Stomach smooth muscle (tissue), 2 donors: ENCODE data around the gene HTR2B.
"Not testable (repeated sequence)": the region's sequence is repeated elsewhere in the genome, so short reads cannot be mapped to it uniquely, and the experiment has no call there.

Experiments used
- H3K27ac ChIP-seq: one replicate; pipeline ENCODE4 v1.7.0; 2013; ENCODE audit warnings: mild to moderate bottlenecking, low read length, inconsistent platforms
- H3K27me3 ChIP-seq, 2 donors: one replicate each; pipeline ENCODE4 v1.7.0; 2013; ENCODE audit warnings: low read length in 2 of 2; ENCODE audit not compliant: insufficient read depth in 2 of 2, control insufficient read depth in 1 of 2
- H3K36me3 ChIP-seq, 2 donors: one replicate each; pipeline ENCODE4 v1.7.0; 2013; ENCODE audit warnings: low read length in 2 of 2; ENCODE audit not compliant: control insufficient read depth in 2 of 2, insufficient read depth in 2 of 2
- H3K4me1 ChIP-seq: one replicate; pipeline ENCODE4 v1.7.0; 2013; ENCODE audit warnings: low read length; ENCODE audit not compliant: control insufficient read depth, insufficient read depth
- H3K4me3 ChIP-seq, 2 donors: one replicate each; pipeline ENCODE4 v1.7.0; 2013; ENCODE audit warnings: low read length in 2 of 2
- H3K9ac ChIP-seq, 2 donors: one replicate each; pipeline ENCODE4 v1.7.0; 2013; ENCODE audit warnings: low read length in 2 of 2, mild to moderate bottlenecking in 1 of 2
- H3K9me3 ChIP-seq, 2 donors: one replicate each; pipeline ENCODE4 v1.7.0; 2013; ENCODE audit warnings: low read length in 2 of 2; ENCODE audit not compliant: control insufficient read depth in 2 of 2
- donor health status: healthy.
- donor health status: Pancreatic carcinoma.

HTR2B gene

GRCh38 chr2:231094736-231095346 lies 30.0 kb downstream of the HTR2B start:
- Histone ChIP-seq H3K9ac (no peak overlapping the region), H3K27me3 (no peaks in the 10 kb centered on the region), H3K9me3 (peaks cover 2 to 3% of the 10 kb centered on the region in 2 donors), H3K4me3 (no peak overlapping the region), H3K27ac (no peak overlapping the region), H3K36me3 (peaks cover 3 to 16% of the 10 kb centered on the region in 2 donors), H3K4me1 (no peaks in the 10 kb centered on the region)

DNA sequence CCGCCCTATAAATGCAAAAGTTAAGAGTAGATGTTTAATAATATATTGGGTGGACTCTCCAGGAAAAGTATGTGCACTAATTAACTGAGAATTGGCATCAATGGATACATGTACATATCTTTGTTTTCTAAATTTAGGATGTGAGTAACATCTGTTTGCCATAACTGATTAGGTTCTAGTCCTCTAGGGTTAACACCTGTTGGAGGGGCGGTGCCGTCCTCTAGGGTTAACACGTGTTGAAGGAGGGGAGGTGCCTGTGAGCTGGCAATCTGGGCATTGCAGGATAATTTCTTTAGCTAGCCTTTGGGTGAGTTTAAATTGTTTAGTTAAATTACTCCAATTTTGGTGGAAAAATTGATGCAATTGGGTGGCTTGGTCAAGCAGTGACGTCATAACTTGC lies 30.9 kb downstream of the HTR2B start:
- H3K27me3 ChIP-seq: no peaks in the 10 kb centered on the region
- peaks cover 3 to 16% of the 10 kb centered on the region in 2 donors for H3K36me3 ChIP-seq
- no peaks in the 10 kb centered on the region for H3K9me3 ChIP-seq
- H3K9ac ChIP-seq: no peak overlapping the region
- no peak overlapping the region for H3K27ac ChIP-seq
- H3K4me3 ChIP-seq: no peak overlapping the region
- no peaks in the 10 kb centered on the region for H3K4me1 ChIP-seq

- Histone ChIP-seq H3K27ac (no peak overlapping the region), H3K4me3 (no peak overlapping the region), H3K36me3 (peaks cover 23 to 35% of the 10 kb centered on the region in 2 donors)
Measured at GRCh38 chr2:231088754-231089153, 36.1 kb downstream of the HTR2B start.

GRCh38 chr2:231084565-231084964 lies 40.3 kb downstream of the HTR2B start:
- Histone ChIP-seq H3K4me3 (no peak overlapping the region), H3K9me3 (no peaks in the 10 kb centered on the region), H3K9ac (no peak overlapping the region), H3K27me3 (no peaks in the 10 kb centered on the region), H3K36me3 (peaks cover 44 to 53% of the 10 kb centered on the region in 2 donors), H3K4me1 (no peaks in the 10 kb centered on the region), H3K27ac (no peak overlapping the region)

More at GRCh38 chr2:231088754-231089153, 36.1 kb downstream of the HTR2B start:
- H3K9ac ChIP-seq: no peak overlapping the region
- no peaks in the 10 kb centered on the region for H3K4me1 ChIP-seq
- no peaks in the 10 kb centered on the region for H3K27me3 ChIP-seq
- no peaks in the 10 kb centered on the region for H3K9me3 ChIP-seq

- Histone ChIP-seq H3K36me3 (peaks cover 30 to 43% of the 10 kb centered on the region in 2 donors), H3K4me3 (no peak overlapping the region), H3K9me3 (no peaks in the 10 kb centered on the region), H3K4me1 (no peaks in the 10 kb centered on the region), H3K27me3 (no peaks in the 10 kb centered on the region), H3K9ac (no peak overlapping the region), H3K27ac (no peak overlapping the region)
Measured at GRCh38 chr2:231069379-231070054, 55.3 kb downstream of the HTR2B start.

DNA sequence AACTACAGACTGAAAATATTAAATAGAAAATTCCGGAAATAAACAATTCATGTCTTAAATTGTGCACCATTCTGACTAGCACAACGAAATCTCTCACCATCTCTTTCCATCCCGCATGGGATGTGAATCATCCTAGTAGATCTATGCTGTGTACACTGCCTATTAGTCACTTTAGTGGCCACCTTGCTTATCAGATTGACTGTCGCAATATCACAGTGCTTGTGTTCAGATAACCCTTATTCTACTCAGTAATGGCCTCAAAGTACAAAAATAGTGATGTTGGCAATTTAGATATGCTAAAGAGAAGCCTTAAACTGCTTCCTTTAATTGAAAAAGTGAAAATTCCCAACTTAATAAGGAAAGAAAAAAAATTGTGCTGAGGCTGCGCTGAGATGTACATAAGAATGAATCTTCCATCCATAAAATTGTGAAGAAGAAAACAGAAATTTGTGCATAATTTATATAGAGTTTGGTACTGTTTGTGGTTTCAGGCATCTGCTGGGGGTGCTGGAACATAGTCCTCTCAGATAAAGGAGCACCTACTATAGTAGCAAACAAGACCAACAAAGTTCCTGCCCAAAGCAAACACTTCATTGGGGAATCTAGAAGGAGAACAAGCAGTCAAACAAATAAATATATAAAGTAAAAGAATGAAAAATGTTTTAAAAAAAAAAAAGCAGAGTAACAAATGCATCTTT lies 56.2 kb downstream of the HTR2B start:
- peaks cover 30 to 50% of the 10 kb centered on the region in 2 donors for H3K36me3 ChIP-seq
- H3K27me3 ChIP-seq: no peaks in the 10 kb centered on the region
- H3K4me3 ChIP-seq: no peak overlapping the region
- H3K9me3 ChIP-seq: no peaks in the 10 kb centered on the region
- H3K4me1 ChIP-seq: no peaks in the 10 kb centered on the region
- no peak overlapping the region for H3K27ac ChIP-seq
- no peak overlapping the region for H3K9ac ChIP-seq

- H3K4me1 ChIP-seq, H3K27me3 ChIP-seq, H3K9ac ChIP-seq, H3K4me3 ChIP-seq, H3K9me3 ChIP-seq, H3K27ac ChIP-seq: not testable (repeated sequence)
- peaks cover 34 to 51% of the 10 kb centered on the region in 2 donors for H3K36me3 ChIP-seq
Measured at GRCh38 chr2:231067531-231067930, 57.3 kb downstream of the HTR2B start.

GRCh38 chr2:231065966-231066365 lies 58.9 kb downstream of the HTR2B start:
- H3K36me3 ChIP-seq: peaks cover 29 to 46% of the 10 kb centered on the region in 2 donors

GRCh38 chr2:231063347-231063746 lies 61.5 kb downstream of the HTR2B start:
- Histone ChIP-seq H3K36me3 (peaks cover 23 to 41% of the 10 kb centered on the region in 2 donors), H3K27me3 (no peaks in the 10 kb centered on the region)

More at GRCh38 chr2:231065966-231066365, 58.9 kb downstream of the HTR2B start:
- no peaks in the 10 kb centered on the region for H3K27me3 ChIP-seq
- no peak overlapping the region for H3K4me3 ChIP-seq
- no peaks in the 10 kb centered on the region for H3K9me3 ChIP-seq
- no peaks in the 10 kb centered on the region for H3K4me1 ChIP-seq
- no peak overlapping the region for H3K27ac ChIP-seq
- H3K9ac ChIP-seq: no peak overlapping the region

DNA sequence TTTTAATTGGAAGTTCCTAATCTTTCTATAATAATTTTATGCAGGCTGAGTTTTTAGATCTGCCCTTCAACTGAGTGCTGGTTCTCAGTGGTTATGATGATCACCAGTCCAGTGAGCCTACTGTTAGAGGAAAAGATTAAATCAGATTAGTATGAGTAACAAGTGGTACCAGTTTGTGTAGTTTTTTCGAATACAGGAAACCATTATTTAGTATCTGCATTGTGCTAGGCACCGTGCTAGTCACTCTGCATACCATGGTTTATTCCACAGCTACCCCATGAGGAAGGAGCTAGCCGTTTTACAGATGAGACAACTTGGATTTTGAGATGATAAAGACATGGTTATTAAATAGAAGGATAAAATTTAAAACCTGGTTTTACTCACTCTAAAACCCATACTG lies 62.1 kb downstream of the HTR2B start:
- Histone ChIP-seq H3K27me3 (no peaks in the 10 kb centered on the region), H3K9me3 (no peaks in the 10 kb centered on the region), H3K36me3 (peaks cover 18 to 35% of the 10 kb centered on the region in 2 donors), H3K9ac (no peak overlapping the region), H3K27ac (no peak overlapping the region), H3K4me1 (peaks cover 17% of the 10 kb centered on the region), H3K4me3 (no peak overlapping the region)

More at GRCh38 chr2:231063347-231063746, 61.5 kb downstream of the HTR2B start:
- Histone ChIP-seq H3K27ac (no peak overlapping the region), H3K4me1 (peaks cover 12% of the 10 kb centered on the region), H3K4me3 (no peak overlapping the region), H3K9me3 (no peaks in the 10 kb centered on the region), H3K9ac (no peak overlapping the region)
